K562 (cell line): ENCODE results near the gene ARF5. TPM values are rescaled to one million over a fixed set of nuclear protein-coding genes. Genes with fewer than 3 reads are reported as not detected.

Source experiments
- ARID2 ChIP-seq: fragments of 450-650 bp; IDR thresholded peaks from 2 replicates; pipeline ENCODE4 v1.6.1; 2017; ENCODE audit warnings: antibody characterized with exemption, mild to moderate bottlenecking
- MIER1 ChIP-seq: fragments of 450-650 bp; IDR thresholded peaks from 2 replicates; pipeline ENCODE4 v1.6.1; 2016; ENCODE audit warnings: antibody characterized with exemption, mild to moderate bottlenecking, low read depth
- NCOA6 ChIP-seq: fragments of 450-650 bp; IDR thresholded peaks from 2 replicates; pipeline ENCODE4 v1.6.1; 2017; ENCODE audit warnings: mild to moderate bottlenecking
- NR0B1 ChIP-seq: fragments of 450-650 bp; IDR thresholded peaks from one replicate; pipeline ENCODE4 v1.6.1; 2018; ENCODE audit warnings: mild to moderate bottlenecking, moderate library complexity; ENCODE audit not compliant: partially characterized antibody
- POLR2H ChIP-seq: IDR thresholded peaks from 2 replicates; pipeline ENCODE4 v1.6.1; 2016; ENCODE audit warnings: missing genetic modification characterization, low read depth, mild to moderate bottlenecking, control low read depth, missing compliant biosample characterization, moderate library complexity
- RFX7 ChIP-seq: fragments of 250-450 bp; sonication (Bioruptor Pico); IDR thresholded peaks from 2 replicates; pipeline ENCODE4 v1.5.1; 2021; ENCODE audit warnings: mild to moderate bottlenecking
- ZFPM2 ChIP-seq: fragments of 250-450 bp; sonication (Bioruptor Pico); IDR thresholded peaks from 2 replicates; pipeline ENCODE4 v1.5.1; 2022; ENCODE audit warnings: mild to moderate bottlenecking
- ZNF274 ChIP-seq: IDR thresholded peaks from 2 replicates; pipeline ENCODE4 v1.6.1; 2011; ENCODE audit warnings: low read depth, mild to moderate bottlenecking, low read length, moderate library complexity, borderline replicate concordance
- ZNF609 ChIP-seq: sonication (generic); formaldehyde crosslinking; IDR thresholded peaks from 2 replicates; pipeline ENCODE4 v1.8.1; 2023; ENCODE audit warnings: missing genetic modification reagents, mild to moderate bottlenecking, borderline replicate concordance
- polyA plus RNA-seq, 8 experiments: library from polyadenylated mRNA; depleted of rRNA in 4 of 8; stranded (reverse) in 5 of 8; unstranded in 3 of 8; fragments of >200 nt; fragmentation: Nextera tagmentation in 2 of 8; fragmentation: Illumina TruSeq in 1 of 8; extraction: Ambion mirVana in 2 of 8; extraction: Trizol in 1 of 8; gene quantifications; 2 replicates each; pipeline versions ENCODE4 v1.2.1 to v1.2.3, GENCODE V29; 2011 to 2014; ENCODE audit warnings: inconsistent platforms in 1 of 8, missing spikeins in 1 of 8
- total RNA-seq, 7 experiments: library from RNA; depleted of rRNA in 6 of 7; stranded (reverse); fragments of >200 nt in 6 of 7; fragmentation: Illumina TruSeq in 2 of 7; extraction: Trizol in 2 of 7; gene quantifications; 2 replicates each; pipeline versions ENCODE4 v1.2.1 to v1.2.3, GENCODE V29; 2011 to 2021; ENCODE audit warnings: low replicate concordance in 1 of 7

ARF5 gene
- total and polyA plus RNA-seq, 9 of the 15 experiments (the other 6 are each of a cell fraction or from before 2014, with no cell fraction given): 8.1 to 290 (median 125) TPM

GRCh38 chr7:127588019-127588696 is at the start of gene ARF5 (continued):
- TF ChIP-seq ZNF609 (CRISPR knock-in tag): no peak
- TF ChIP-seq ARID2: no peak
- no peak for TF ChIP-seq ZNF274
- no peak for TF ChIP-seq MIER1
- TF ChIP-seq POLR2H: no peak
- no peak for TF ChIP-seq NCOA6
- TF ChIP-seq ZFPM2: no peak
- no peak for TF ChIP-seq NR0B1
- no peak for TF ChIP-seq RFX7
- TF ChIP-seq, all 486 proteins: peak for 88
